Measurements from ENCODE around the gene IGSF3.

Gene IGSF3

GRCh38 chr1:116553386-116554115 lies 114.0 kb downstream of the IGSF3 start:
- DNase-seq, result no peak

GRCh38 chr1:116546354-116546977 lies 121.1 kb downstream of the IGSF3 start:
- DNase-seq, result no peak

- DNase-seq, result no peak
Measured at GRCh38 chr1:116545359-116545705, 122.2 kb downstream of the IGSF3 start.

- DNase-seq, result no peak
Measured at GRCh38 chr1:116544588-116545358, 122.8 kb downstream of the IGSF3 start.

GRCh38 chr1:116540088-116540487 lies 127.4 kb downstream of the IGSF3 start:
- DNase-seq, result peak; percentile 24

- DNase-seq, result peak; percentile 32
Measured at GRCh38 chr1:116538544-116538943, 129.0 kb downstream of the IGSF3 start.

GRCh38 chr1:116537898-116538297 lies 129.6 kb downstream of the IGSF3 start:
- no peak for DNase-seq

- no peak for DNase-seq
Measured at GRCh38 chr1:116537040-116537831, 130.3 kb downstream of the IGSF3 start.

- no peak for DNase-seq
Measured at GRCh38 chr1:116534014-116534739, 133.4 kb downstream of the IGSF3 start.

GRCh38 chr1:116533429-116533820 lies 134.1 kb downstream of the IGSF3 start:
- DNase-seq, result no peak

GRCh38 chr1:116532671-116533428 lies 134.7 kb downstream of the IGSF3 start:
- no peak for DNase-seq

GRCh38 chr1:116531917-116532316 lies 135.6 kb downstream of the IGSF3 start:
- no peak for DNase-seq

GRCh38 chr1:116529681-116530080 lies 137.9 kb downstream of the IGSF3 start:
- DNase-seq, result no peak

GRCh38 chr1:116529199-116529631 lies 138.3 kb downstream of the IGSF3 start:
- DNase-seq, result no peak

- DNase-seq, result no peak
Measured at GRCh38 chr1:116528329-116529083, 139.0 kb downstream of the IGSF3 start.

- no peak for DNase-seq
Measured at GRCh38 chr1:116525440-116525839, 142.1 kb downstream of the IGSF3 start.

Data from CD4-positive, alpha-beta T cell treated with Interleukin-10 for 1 hour (primary cell).